Mucosa of gallbladder (tissue), 1 donor: ENCODE measurements around the gene KLF1. TPM values are rescaled to one million over a fixed set of nuclear protein-coding genes. Genes with fewer than 3 reads are reported as not detected.

Source experiments
- DNase-seq: peaks from one replicate; pipeline ENCODE4 v3.0.0-alpha.2; 2020; ENCODE audit warnings: low spot score
- total RNA-seq: library from RNA; stranded (reverse); gene quantifications from one replicate; pipeline ENCODE4 v1.2.1, GENCODE V29; 2021
- donor health status: DM: no; HTN: no; CAD: no.

Gene KLF1
- total RNA-seq, 1 donor from 2014 or later, result not detected

- DNase-seq, result no peak
Measured at GRCh38 chr19:12838182-12838885, 48.7 kb downstream of the KLF1 start, which contains the start of gene MAST1. Gene MAST1 (plus strand): TSS chr19:12838515. CDS start chr19:12838573, 58 bp downstream.

GRCh38 chr19:12837225-12837624 is 49.8 kb downstream of the KLF1 start:
- no peak for DNase-seq

- DNase-seq, result no peak
Measured at GRCh38 chr19:12836529-12836863, 50.5 kb downstream of the KLF1 start.

GRCh38 chr19:12834976-12835757 is 51.8 kb downstream of the KLF1 start:
- no peak for DNase-seq

GRCh38 chr19:12834566-12834943 is 52.4 kb downstream of the KLF1 start, which contains the start of gene RTBDN:
Gene RTBDN (minus strand): TSS chr19:12834579. CDS start chr19:12829979, 4,600 bp downstream.
- DNase-seq, result no peak

Other genes with a start within 250 kb of the KLF1 start
- 104 TPM for gene MAN2B1, start 220.5 kb downstream of the KLF1 start, total RNA-seq
- 14.5 TPM for gene WDR83, start 220.4 kb downstream of the KLF1 start, total RNA-seq
- gene DHPS, start 205.3 kb downstream of the KLF1 start, total RNA-seq, result 89.0 TPM
- not detected for gene GNG14, start 199.2 kb downstream of the KLF1 start, total RNA-seq
- 8.9 TPM for gene FBXW9, start 190.6 kb downstream of the KLF1 start, total RNA-seq
- gene TNPO2, start 163.3 kb downstream of the KLF1 start, total RNA-seq, result 65.5 TPM
- gene TRIR, start 152.5 kb downstream of the KLF1 start, total RNA-seq, result 172 TPM
- 64.8 TPM for gene GET3, start 149.7 kb downstream of the KLF1 start, total RNA-seq
- gene BEST2, start 135.4 kb downstream of the KLF1 start, total RNA-seq, result not detected
- 128 TPM for gene HOOK2, start 111.6 kb downstream of the KLF1 start, total RNA-seq
- 119 TPM for gene JUNB, start 95.7 kb downstream of the KLF1 start, total RNA-seq
- gene PRDX2, start 85.4 kb downstream of the KLF1 start, total RNA-seq, result 319 TPM
- gene THSD8, start 85.1 kb downstream of the KLF1 start, total RNA-seq, result 4.1 TPM
- gene RNASEH2A, start 80.6 kb downstream of the KLF1 start, total RNA-seq, result 7.3 TPM
- gene RTBDN, start 52.6 kb downstream of the KLF1 start, total RNA-seq, result not detected
- gene MAST1, start 48.7 kb downstream of the KLF1 start, total RNA-seq, result 0.83 TPM
- gene DNASE2, start 5.8 kb downstream of the KLF1 start, total RNA-seq, result 48.7 TPM
- gene GCDH, start 4.0 kb upstream of the KLF1 start, total RNA-seq, result 33.7 TPM
- gene SYCE2, start 32.1 kb upstream of the KLF1 start, total RNA-seq, result not detected
- gene FARSA, start 46.5 kb upstream of the KLF1 start, total RNA-seq, result 54.0 TPM
- gene CALR, start 51.4 kb upstream of the KLF1 start, total RNA-seq, result 1,099 TPM
- 83.0 TPM for gene RAD23A, start 58.7 kb upstream of the KLF1 start, total RNA-seq
- 17.6 TPM for gene GADD45GIP1, start 70.0 kb upstream of the KLF1 start, total RNA-seq
- gene DAND5, start 82.4 kb upstream of the KLF1 start, total RNA-seq, result 0.26 TPM
- 135 TPM for gene NFIX, start 108.3 kb upstream of the KLF1 start, total RNA-seq
- 11.7 TPM for gene LYL1, start 215.7 kb upstream of the KLF1 start, total RNA-seq
- gene TRMT1, start 229.5 kb upstream of the KLF1 start, total RNA-seq, result 35.0 TPM
- gene NACC1, start 231.1 kb upstream of the KLF1 start, total RNA-seq, result 72.0 TPM